Left lobe of liver (tissue), 1 donor: ENCODE results near the gene ZNF880. TPM values are rescaled to one million over a fixed set of nuclear protein-coding genes. Genes with fewer than 3 reads are reported as not detected.

Source experiments
- total RNA-seq: library from RNA; stranded (reverse); gene quantifications from one replicate; pipeline ENCODE4 v1.2.1, GENCODE V29; 2021
- donor health status: DM: no; HTN: yes; CAD: no.

Gene ZNF880
- total RNA-seq, 1 donor from 2014 or later, result 0.70 TPM

Other genes with a start within 250 kb of the ZNF880 start
- gene ZNF616, start 230.0 kb upstream of the ZNF880 start, total RNA-seq, result 3.9 TPM
- 2.6 TPM for gene ZNF836, start 198.3 kb upstream of the ZNF880 start, total RNA-seq
- 68.4 TPM for gene PPP2R1A, start 179.9 kb upstream of the ZNF880 start, total RNA-seq
- 5.5 TPM for gene ZNF766, start 100.3 kb upstream of the ZNF880 start, total RNA-seq
- 4.6 TPM for gene ZNF480, start 72.8 kb upstream of the ZNF880 start, total RNA-seq
- not detected for gene ZNF610, start 33.7 kb upstream of the ZNF880 start, total RNA-seq
- gene ZNF528, start 27.9 kb downstream of the ZNF880 start, total RNA-seq, result 3.8 TPM
- not detected for gene ZNF534, start 59.2 kb downstream of the ZNF880 start, total RNA-seq
- not detected for gene ZNF578, start 83.6 kb downstream of the ZNF880 start, total RNA-seq
- gene ZNF808, start 157.7 kb downstream of the ZNF880 start, total RNA-seq, result 6.2 TPM
- gene ZNF701, start 200.4 kb downstream of the ZNF880 start, total RNA-seq, result 4.1 TPM